HG02678 (cell line): ENCODE results near the gene LGR4.
"Not testable (repeated sequence)": the region's sequence is repeated elsewhere in the genome, so short reads cannot be mapped to it uniquely, and the experiment has no call there.

Source experiments
- ATAC-seq: cut with Tn5 transposase; IDR thresholded peaks from one replicate; pipeline ENCODE4 v1.9.1; 2021; ENCODE audit warnings: mild to moderate bottlenecking, moderate library complexity; ENCODE audit not compliant: unreplicated experiment

LGR4 gene

GRCh38 chr11:27472398-27473016 is at the start of gene LGR4:
Gene LGR4, minus strand, starts transcription at chr11:27472790. Its CDS starts 488 bp downstream, at chr11:27472302.
- peak; percentile 87 for ATAC-seq

- no peak for ATAC-seq
Observed at GRCh38 chr11:27520226-27520625, 47.6 kb upstream of the LGR4 start.

- ATAC-seq: no peak
Observed at GRCh38 chr11:27518518-27518917, 45.9 kb upstream of the LGR4 start.

GRCh38 chr11:27517490-27517889 is 44.9 kb upstream of the LGR4 start:
- not testable (repeated sequence) for ATAC-seq

- ATAC-seq: no peak
Observed at GRCh38 chr11:27514558-27514957, 42.0 kb upstream of the LGR4 start.

- no peak for ATAC-seq
Observed at GRCh38 chr11:27514076-27514475, 41.5 kb upstream of the LGR4 start.

GRCh38 chr11:27513389-27513788 is 40.8 kb upstream of the LGR4 start:
- no peak for ATAC-seq

- ATAC-seq: no peak
Observed at GRCh38 chr11:27512238-27512637, 39.6 kb upstream of the LGR4 start.

GRCh38 chr11:27509908-27510307 is 37.3 kb upstream of the LGR4 start:
- ATAC-seq: no peak

- ATAC-seq: no peak
Observed at GRCh38 chr11:27507557-27508322, 35.1 kb upstream of the LGR4 start.

- peak; percentile 94 for ATAC-seq
Observed at GRCh38 chr11:27506200-27507182, 33.9 kb upstream of the LGR4 start, which contains the start of gene LIN7C. Gene LIN7C, minus strand, starts transcription at chr11:27506769. Its CDS starts 17 bp downstream, at chr11:27506752.

GRCh38 chr11:27505781-27506180 is 33.2 kb upstream of the LGR4 start:
- peak; percentile 1 for ATAC-seq

- no peak for ATAC-seq
Observed at GRCh38 chr11:27504205-27504604, 31.6 kb upstream of the LGR4 start.

- no peak for ATAC-seq
Observed at GRCh38 chr11:27501100-27501499, 28.5 kb upstream of the LGR4 start.

GRCh38 chr11:27497911-27498310 is 25.3 kb upstream of the LGR4 start:
- no peak for ATAC-seq

GRCh38 chr11:27497284-27497866 is 24.8 kb upstream of the LGR4 start:
- peak; percentile 68 for ATAC-seq

GRCh38 chr11:27496461-27496860 is 23.9 kb upstream of the LGR4 start:
- ATAC-seq: no peak

GRCh38 chr11:27495710-27496300 is 23.2 kb upstream of the LGR4 start:
- ATAC-seq: no peak

- ATAC-seq: no peak
Observed at GRCh38 chr11:27489092-27489491, 16.5 kb upstream of the LGR4 start.

- no peak for ATAC-seq
Observed at GRCh38 chr11:27487706-27488105, 15.1 kb upstream of the LGR4 start.
